DOHH2 (cell line): ENCODE results near the gene FLAD1.

Source experiments
- H3F3A ChIP-seq: fragments of 200-600 bp; sonication (generic), shearing (Covaris generic); 2 replicates; pipeline ENCODE4 v1.6.0; 2016; ENCODE audit warnings: antibody characterized with exemption, mild to moderate bottlenecking; ENCODE audit not compliant: control insufficient read depth, insufficient read depth
- H3K27ac ChIP-seq: fragments of 200-600 bp; sonication (generic); 2 replicates; pipeline ENCODE4 v1.5.1; 2014; ENCODE audit warnings: low read depth, mild to moderate bottlenecking, low read length, moderate library complexity
- H3K27me3 ChIP-seq: fragments of 200-600 bp; sonication (generic); 2 replicates; pipeline ENCODE4 v1.6.1; 2014; ENCODE audit warnings: mild to moderate bottlenecking, low read length, mixed read lengths; ENCODE audit not compliant: control insufficient read depth
- H3K36me3 ChIP-seq: fragments of 200-600 bp; sonication (generic); 2 replicates; pipeline ENCODE4 v1.6.1; 2014; ENCODE audit warnings: mild to moderate bottlenecking, low read length, moderate library complexity, mixed read lengths; ENCODE audit not compliant: control insufficient read depth
- H3K4me1 ChIP-seq: fragments of 200-600 bp; sonication (generic); 2 replicates; pipeline ENCODE4 v1.6.1; 2014; ENCODE audit warnings: mild to moderate bottlenecking, low read length, mixed read lengths; ENCODE audit not compliant: control insufficient read depth
- H3K4me2 ChIP-seq: fragments of 200-600 bp; sonication (generic); 2 replicates; pipeline ENCODE4 v1.6.0; 2014; ENCODE audit warnings: mild to moderate bottlenecking, low read length, moderate library complexity
- H3K4me3 ChIP-seq: fragments of 200-600 bp; sonication (generic); 2 replicates; pipeline ENCODE4 v1.5.1; 2014; ENCODE audit warnings: mild to moderate bottlenecking, low read length, mixed read lengths
- H3K79me2 ChIP-seq: fragments of 200-600 bp; sonication (generic); 2 replicates; pipeline ENCODE4 v1.6.1; 2014; ENCODE audit warnings: mild to moderate bottlenecking, low read length, mixed read lengths; ENCODE audit not compliant: control insufficient read depth
- H3K9me2 ChIP-seq: fragments of 200-600 bp; sonication (generic); replicated peaks from 2 replicates; pipeline ENCODE4 v1.6.1; 2014; ENCODE audit warnings: mild to moderate bottlenecking, low read length, mixed read lengths; ENCODE audit not compliant: control insufficient read depth
- H3K9me3 ChIP-seq: fragments of 200-600 bp; sonication (generic); 2 replicates; pipeline ENCODE4 v1.6.1; 2014; ENCODE audit warnings: antibody characterized with exemption, low read length, mixed read lengths; ENCODE audit not compliant: control insufficient read depth, insufficient read depth
- H4K20me1 ChIP-seq: fragments of 200-600 bp; sonication (generic); 2 replicates; pipeline ENCODE4 v1.6.0; 2014; ENCODE audit warnings: low read depth, mild to moderate bottlenecking, antibody characterized with exemption, low read length, moderate library complexity; ENCODE audit not compliant: control insufficient read depth, insufficient read depth
- CTCF ChIP-seq: fragments of 200-600 bp; sonication (generic); IDR thresholded peaks from one replicate; pipeline ENCODE4 v1.5.1; 2014; ENCODE audit warnings: antibody characterized with exemption, mild to moderate bottlenecking, low read depth, low read length; ENCODE audit not compliant: poor library complexity, severe bottlenecking
- EZH2phosphoT487 ChIP-seq: fragments of 200-600 bp; sonication (generic); IDR thresholded peaks from 2 replicates; pipeline ENCODE4 v1.6.1; 2017; ENCODE audit warnings: borderline replicate concordance, mild to moderate bottlenecking, antibody characterized with exemption, low read length, moderate library complexity, mixed read lengths

Gene FLAD1

DNA sequence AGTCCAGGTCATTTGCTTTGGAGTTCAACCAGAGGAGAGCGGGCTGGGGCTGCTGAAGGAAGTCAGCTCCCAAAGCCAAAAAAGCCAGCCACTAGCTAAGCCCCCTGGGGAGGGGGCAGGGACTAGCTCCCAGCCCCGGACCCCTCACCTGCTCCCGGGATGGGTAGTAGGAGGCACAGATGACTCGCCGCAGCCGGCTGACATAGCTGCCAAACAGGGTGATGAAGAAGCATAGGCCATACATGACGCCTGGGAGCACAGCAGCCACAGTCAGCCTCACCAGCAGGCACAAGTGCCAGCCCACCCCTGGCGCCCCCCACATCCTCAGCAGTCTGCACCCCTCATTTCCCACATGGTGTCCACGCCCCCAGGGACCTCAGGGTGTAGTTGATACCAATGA lies 43.0 kb downstream of the FLAD1 start:
- no peaks in the 10 kb centered on the region for H3K9me2 ChIP-seq
- H4K20me1 ChIP-seq: no peaks in the 10 kb centered on the region
- no peak for TF ChIP-seq EZH2phosphoT487
- no peak for TF ChIP-seq CTCF
- H3K9me3 ChIP-seq: no peaks in the 10 kb centered on the region
- H3K4me3 ChIP-seq: no peak overlapping the region
- H3K4me1 ChIP-seq: no peaks in the 10 kb centered on the region
- H3K36me3 ChIP-seq: no peaks in the 10 kb centered on the region
- H3K4me2 ChIP-seq: no peak overlapping the region
- peaks cover 16% of the 10 kb centered on the region for H3K27me3 ChIP-seq
- H3K27ac ChIP-seq: no peak overlapping the region
- H3F3A ChIP-seq: no peaks in the 10 kb centered on the region
- H3K79me2 ChIP-seq: no peaks in the 10 kb centered on the region

DNA sequence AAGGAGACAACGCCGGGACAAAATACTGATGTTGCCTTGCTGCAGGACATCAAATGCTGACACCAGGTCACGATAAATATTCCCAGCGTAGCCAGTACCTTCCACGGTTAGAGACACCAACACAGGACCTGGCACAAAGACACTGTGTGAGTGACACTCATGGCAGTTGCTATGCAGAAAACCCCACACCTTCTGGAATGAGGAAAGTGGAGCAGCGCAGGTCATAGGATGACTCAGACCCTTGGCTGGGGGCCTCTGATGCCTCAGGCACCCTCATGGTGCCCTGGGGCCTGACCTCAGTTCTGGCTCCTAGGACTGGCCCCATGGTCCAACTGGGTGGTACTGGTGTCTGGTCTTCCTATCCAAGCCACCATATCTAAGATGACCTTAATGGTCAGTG lies 43.4 kb downstream of the FLAD1 start:
- no peak overlapping the region for H3K4me2 ChIP-seq
- no peaks in the 10 kb centered on the region for H3K79me2 ChIP-seq
- no peak for TF ChIP-seq CTCF
- TF ChIP-seq EZH2phosphoT487: no peak
- no peaks in the 10 kb centered on the region for H4K20me1 ChIP-seq
- H3K27ac ChIP-seq: no peak overlapping the region
- H3K9me2 ChIP-seq: no peaks in the 10 kb centered on the region
- H3K4me3 ChIP-seq: no peak overlapping the region
- H3K27me3 ChIP-seq: peaks cover 16% of the 10 kb centered on the region
- H3K9me3 ChIP-seq: no peaks in the 10 kb centered on the region
- H3K36me3 ChIP-seq: no peaks in the 10 kb centered on the region
- H3F3A ChIP-seq: no peaks in the 10 kb centered on the region
- no peaks in the 10 kb centered on the region for H3K4me1 ChIP-seq

DNA sequence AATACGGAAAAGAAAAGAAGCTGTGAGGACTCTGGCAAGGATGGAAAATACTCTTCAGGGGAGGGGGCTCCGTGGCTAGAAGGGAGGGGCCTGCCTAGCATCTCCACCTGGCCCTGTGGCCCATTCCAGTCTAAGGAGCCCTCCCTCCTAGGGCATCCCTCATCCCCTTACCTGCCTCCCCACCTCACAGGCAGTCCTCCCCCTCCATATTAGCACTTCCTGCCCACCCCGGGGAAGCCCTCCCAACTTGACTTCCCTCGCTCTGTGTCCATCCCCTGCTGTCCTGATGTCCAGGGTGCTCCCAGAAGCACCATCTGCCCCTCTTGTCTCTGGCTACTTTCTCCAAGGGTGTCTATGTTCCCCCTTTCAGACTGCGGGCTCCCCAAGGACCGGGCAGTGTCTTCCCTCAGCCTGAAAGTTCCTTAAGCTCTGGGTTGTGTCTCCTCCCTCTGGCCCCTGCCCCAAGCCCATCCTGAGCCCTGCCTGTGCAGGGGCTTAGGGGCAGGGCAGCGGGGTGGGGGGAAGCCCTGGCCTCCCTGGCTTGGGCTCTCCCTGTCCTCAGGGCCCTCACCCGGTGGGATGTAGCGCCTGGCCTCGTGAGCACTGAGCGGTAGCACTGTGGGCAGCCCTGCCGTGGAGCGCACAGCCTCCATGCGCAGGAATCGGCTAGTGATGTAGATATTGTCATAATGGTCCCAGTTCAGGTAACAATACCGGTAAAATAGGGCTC lies 46.5 kb downstream of the FLAD1 start:
- no peaks in the 10 kb centered on the region for H3K79me2 ChIP-seq
- no peak overlapping the region for H3K4me2 ChIP-seq
- H3K9me2 ChIP-seq: no peaks in the 10 kb centered on the region

More for the DNA sequence above, 46.5 kb downstream of the FLAD1 start:
- Histone ChIP-seq H3F3A (no peaks in the 10 kb centered on the region), H3K9me3 (no peaks in the 10 kb centered on the region), H4K20me1 (no peaks in the 10 kb centered on the region), H3K36me3 (no peaks in the 10 kb centered on the region), H3K4me1 (no peaks in the 10 kb centered on the region), H3K27ac (no peak overlapping the region), H3K4me3 (no peak overlapping the region), H3K27me3 (peaks cover 11% of the 10 kb centered on the region)
- TF ChIP-seq EZH2phosphoT487 (no peak), CTCF (no peak)
